OCI-LY1 (cell line): ENCODE measurements around the gene GALNT2.

Source experiments
- H2AFZ ChIP-seq: fragments of 200-600 bp; sonication (generic), shearing (Covaris generic); 2 replicates; pipeline ENCODE4 v1.6.0; 2014; ENCODE audit warnings: antibody characterized with exemption, mild to moderate bottlenecking, low read length
- H3F3A ChIP-seq: fragments of 200-600 bp; sonication (generic), shearing (Covaris generic); 2 replicates; pipeline ENCODE4 v1.6.0; 2014; ENCODE audit warnings: mild to moderate bottlenecking, antibody characterized with exemption, low read length, moderate library complexity; ENCODE audit not compliant: insufficient read depth
- H3K27ac ChIP-seq: fragments of 200-600 bp; sonication (generic); 2 replicates; pipeline ENCODE4 v1.5.1; 2014; ENCODE audit warnings: low read length, mixed run types, mild to moderate bottlenecking, low read depth; ENCODE audit not compliant: poor library complexity, severe bottlenecking
- H3K27me3 ChIP-seq: fragments of 200-600 bp; sonication (generic); 2 replicates; pipeline ENCODE4 v1.6.0; 2014; ENCODE audit warnings: antibody characterized with exemption, mild to moderate bottlenecking, low read length, moderate library complexity; ENCODE audit not compliant: insufficient read depth
- H3K36me3 ChIP-seq: fragments of 200-600 bp; sonication (generic); 2 replicates; pipeline ENCODE4 v1.6.1; 2014; ENCODE audit warnings: mild to moderate bottlenecking, antibody characterized with exemption, low read length, moderate library complexity, mixed read lengths; ENCODE audit not compliant: insufficient read depth
- H3K4me1 ChIP-seq: fragments of 200-600 bp; sonication (generic); 2 replicates; pipeline ENCODE4 v1.5.1; 2014; ENCODE audit warnings: mild to moderate bottlenecking, low read length, moderate library complexity; ENCODE audit not compliant: insufficient read depth, severe bottlenecking
- H3K4me2 ChIP-seq: fragments of 200-600 bp; sonication (generic), shearing (Covaris generic); 2 replicates; pipeline ENCODE4 v1.6.1; 2014; ENCODE audit warnings: low read length
- H3K4me3 ChIP-seq: fragments of 200-600 bp; sonication (generic); 2 replicates; pipeline ENCODE4 v1.5.1; 2014; ENCODE audit warnings: low read length, low read depth, mild to moderate bottlenecking, mixed read lengths; ENCODE audit not compliant: poor library complexity, severe bottlenecking
- H3K79me2 ChIP-seq: fragments of 200-600 bp; shearing (Covaris generic); 2 replicates; pipeline ENCODE4 v1.6.1; 2016; ENCODE audit warnings: mixed run types, low read length, mixed read lengths; ENCODE audit not compliant: insufficient read depth
- H3K9ac ChIP-seq: fragments of 200-600 bp; sonication (generic), shearing (Covaris generic); 2 replicates; pipeline ENCODE4 v1.6.1; 2014; ENCODE audit warnings: mild to moderate bottlenecking, low read length, mixed read lengths
- H3K9me2 ChIP-seq: fragments of 200-600 bp; sonication (generic), shearing (Covaris generic); 2 replicates; pipeline ENCODE4 v1.6.1; 2014; ENCODE audit warnings: low read depth, mild to moderate bottlenecking, low read length, mixed read lengths
- H3K9me3 ChIP-seq: fragments of 200-600 bp; shearing (Covaris generic); 2 replicates; pipeline ENCODE4 v1.6.1; 2014; ENCODE audit warnings: low read length, mixed read lengths
- H4K20me1 ChIP-seq: fragments of 200-600 bp; sonication (generic), shearing (Covaris generic); 2 replicates; pipeline ENCODE4 v1.6.0; 2016; ENCODE audit warnings: mild to moderate bottlenecking, low read length; ENCODE audit not compliant: insufficient read depth
- CTCF ChIP-seq: fragments of 200-600 bp; sonication (generic), shearing (Covaris generic); IDR thresholded peaks from 2 replicates; pipeline ENCODE4 v1.5.1; 2017; ENCODE audit warnings: mild to moderate bottlenecking, antibody characterized with exemption, low read length, moderate library complexity, mixed read lengths
- EZH2 ChIP-seq: fragments of 200-600 bp; sonication (generic), shearing (Covaris generic); IDR thresholded peaks from 2 replicates; pipeline ENCODE4 v1.8.0; 2017; ENCODE audit warnings: borderline replicate concordance, mixed run types, mild to moderate bottlenecking, antibody characterized with exemption, low read length, moderate library complexity, mixed read lengths

The GALNT2 gene

GRCh38 chr1:230226007-230226800, 159.2 kb downstream of the GALNT2 start:
- Histone ChIP-seq H3F3A (no peaks in the 10 kb centered on the region), H3K4me2 (no peak overlapping the region), H4K20me1 (no peaks in the 10 kb centered on the region), H3K9me2 (no peaks in the 10 kb centered on the region), H3K36me3 (no peaks in the 10 kb centered on the region), H3K4me3 (no peak overlapping the region), H2AFZ (no peak overlapping the region), H3K9ac (no peak overlapping the region), H3K79me2 (no peaks in the 10 kb centered on the region), H3K4me1 (peaks cover 13% of the 10 kb centered on the region), H3K27me3 (no peaks in the 10 kb centered on the region), H3K27ac (no peak overlapping the region), H3K9me3 (no peaks in the 10 kb centered on the region)
- TF ChIP-seq EZH2 (no peak), CTCF (no peak)

- H3K27me3 ChIP-seq = no peaks in the 10 kb centered on the region
- no peaks in the 10 kb centered on the region for H3F3A ChIP-seq
- no peaks in the 10 kb centered on the region for H3K9me3 ChIP-seq
- no peak overlapping the region for H3K4me2 ChIP-seq
- no peak overlapping the region for H3K27ac ChIP-seq
- no peak overlapping the region for H3K4me3 ChIP-seq
- H3K79me2 ChIP-seq = no peaks in the 10 kb centered on the region
- H3K9me2 ChIP-seq = no peaks in the 10 kb centered on the region
- H3K9ac ChIP-seq = no peak overlapping the region
- peaks cover 18% of the 10 kb centered on the region for H3K4me1 ChIP-seq
- TF ChIP-seq CTCF = no peak
- TF ChIP-seq EZH2 = no peak
- no peak overlapping the region for H2AFZ ChIP-seq
- no peaks in the 10 kb centered on the region for H4K20me1 ChIP-seq
- 0 out of 2 replicates have a peak, but pooled peaks cover 3% of the 10 kb centered on the region for H3K36me3 ChIP-seq
Measured at GRCh38 chr1:230226814-230227213, 159.8 kb downstream of the GALNT2 start.

GRCh38 chr1:230228236-230228897, 161.3 kb downstream of the GALNT2 start:
- Histone ChIP-seq H3K4me1 (peaks cover 26% of the 10 kb centered on the region), H4K20me1 (no peaks in the 10 kb centered on the region)

More at GRCh38 chr1:230228236-230228897, 161.3 kb downstream of the GALNT2 start:
- no peaks in the 10 kb centered on the region for H3K27me3 ChIP-seq
- H3K27ac ChIP-seq = no peak overlapping the region
- H3K9ac ChIP-seq = no peak overlapping the region
- H3K4me3 ChIP-seq = no peak overlapping the region
- H3K9me2 ChIP-seq = no peaks in the 10 kb centered on the region
- no peak for TF ChIP-seq EZH2
- no peak for TF ChIP-seq CTCF
- no peaks in the 10 kb centered on the region for H3F3A ChIP-seq
- 0 out of 2 replicates have a peak, but pooled peaks cover 3% of the 10 kb centered on the region for H3K36me3 ChIP-seq
- no peaks in the 10 kb centered on the region; the same call in 1 of the 2 replicates for H3K79me2 ChIP-seq
- no peaks in the 10 kb centered on the region for H3K9me3 ChIP-seq
- no peak overlapping the region for H2AFZ ChIP-seq
- no peak overlapping the region for H3K4me2 ChIP-seq
